A172 (cell line): Measurements from ENCODE around the gene MUC2. TPM values are rescaled to one million over a fixed set of nuclear protein-coding genes. Genes with fewer than 3 reads are reported as not detected.

Experiments
- DNase-seq: peaks from one replicate; pipeline ENCODE4 v3.0.0-alpha.2; 2015; ENCODE audit warnings: low spot score
- total RNA-seq: library from RNA; depleted of rRNA; stranded (reverse); fragments of >200 nt; shearing (Covaris generic); gene quantifications from 2 replicates; pipeline ENCODE4 v1.2.3, GENCODE V29; 2014; rRNA removed

The MUC2 gene
- not detected in 2 replicates for total RNA-seq

DNA sequence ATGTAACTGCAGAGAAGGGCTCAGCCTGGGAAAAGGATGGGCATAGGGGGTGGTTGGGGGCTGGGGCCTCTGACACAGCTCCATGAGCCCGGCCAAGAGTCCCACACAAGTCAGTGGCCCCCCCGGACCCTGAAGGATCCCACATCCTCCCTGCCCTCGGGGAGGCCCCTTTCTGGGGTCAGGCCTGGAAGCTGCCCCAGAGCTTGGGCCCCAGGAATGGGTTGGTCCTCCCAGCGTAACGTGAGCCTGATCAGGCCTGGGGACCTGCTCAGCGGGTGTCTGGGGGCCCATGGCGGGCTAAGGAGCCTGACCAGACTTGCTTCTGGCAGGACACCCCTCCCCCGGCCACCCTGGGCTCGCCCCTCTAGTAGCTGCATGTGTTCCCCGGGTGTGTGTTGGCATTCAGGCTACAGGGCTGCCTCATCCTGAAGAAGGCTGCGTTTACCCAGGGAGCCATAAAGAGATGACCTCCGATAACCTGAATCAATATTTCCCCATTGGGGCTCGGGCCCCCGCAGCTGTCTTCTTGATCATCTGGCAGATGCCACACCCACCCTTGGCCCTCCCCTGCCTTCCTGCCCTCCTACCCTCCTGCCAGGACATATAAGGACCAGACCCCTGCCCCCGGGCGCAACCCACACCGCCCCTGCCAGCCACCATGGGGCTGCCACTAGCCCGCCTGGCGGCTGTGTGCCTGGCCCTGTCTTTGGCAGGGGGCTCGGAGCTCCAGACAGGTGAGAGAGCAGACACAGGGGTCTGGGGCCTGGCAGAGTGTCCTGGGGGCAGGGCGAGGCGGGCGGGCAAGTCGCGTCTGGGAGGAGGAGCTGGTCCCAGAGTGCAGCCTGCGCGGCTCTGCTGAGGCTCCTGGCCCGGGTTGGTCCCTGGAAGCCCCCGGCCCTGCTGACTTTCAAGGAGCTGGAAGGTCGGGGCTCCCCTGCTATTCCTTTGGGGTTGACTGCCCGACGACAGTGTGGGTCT is at the start of gene MUC2:
MUC2 (plus strand) TSS at position 631 of the 978 bp plus-strand sequence.
- DNase-seq, result no peak

DNA sequence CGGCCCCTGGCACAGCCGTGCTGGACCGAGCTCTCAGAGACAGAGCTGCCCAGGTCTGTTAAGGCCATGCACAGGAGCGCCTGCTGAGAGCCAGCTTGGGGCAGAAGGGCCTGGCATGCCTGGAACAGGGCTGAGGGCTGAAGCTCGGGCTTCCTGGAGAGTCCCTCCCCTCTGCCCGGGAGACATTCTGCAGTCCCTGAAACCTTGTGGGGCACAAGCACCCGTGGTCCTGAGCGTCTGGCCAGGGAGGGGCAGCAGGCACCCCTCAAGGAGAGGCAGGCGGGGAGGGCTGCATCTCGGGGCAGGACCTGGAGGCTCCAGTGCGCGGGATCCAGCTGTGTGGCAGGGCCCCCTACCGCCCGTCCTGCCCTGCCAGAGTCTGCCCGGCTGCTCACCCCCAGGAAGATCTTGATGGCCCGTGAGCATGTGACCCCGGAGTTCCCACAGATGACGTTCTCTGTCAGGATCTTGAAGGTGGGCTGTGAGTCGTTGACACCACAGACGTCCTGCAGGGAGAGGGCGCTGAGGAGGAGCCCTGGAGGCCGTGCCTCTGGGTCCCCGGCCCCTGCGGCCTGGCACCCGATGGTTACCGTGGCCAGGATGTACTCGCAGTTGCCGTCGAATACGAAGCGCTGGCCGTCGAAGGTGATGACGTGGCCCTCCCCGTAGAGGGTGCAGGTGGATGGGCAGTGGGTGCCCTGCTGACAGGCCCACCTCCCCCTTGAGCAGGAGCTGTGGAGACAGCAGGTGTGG is 49.1 kb upstream of the MUC2 start:
- no peak for DNase-seq

DNA sequence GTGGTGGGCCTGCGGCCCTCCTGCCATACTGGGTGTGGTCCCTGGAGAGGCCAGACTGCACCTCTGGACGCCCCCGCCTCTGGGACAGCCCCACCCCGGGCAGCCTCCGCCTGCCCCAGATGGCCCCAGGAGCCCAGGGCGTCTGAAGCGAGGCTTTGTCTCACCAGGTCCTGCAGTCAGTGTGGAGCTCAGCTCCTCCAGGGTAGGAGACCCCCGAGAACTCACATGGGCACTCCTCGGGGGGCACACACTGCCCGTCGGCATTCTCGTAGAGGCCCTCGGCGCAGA is 48.6 kb upstream of the MUC2 start:
- no peak for DNase-seq

DNA sequence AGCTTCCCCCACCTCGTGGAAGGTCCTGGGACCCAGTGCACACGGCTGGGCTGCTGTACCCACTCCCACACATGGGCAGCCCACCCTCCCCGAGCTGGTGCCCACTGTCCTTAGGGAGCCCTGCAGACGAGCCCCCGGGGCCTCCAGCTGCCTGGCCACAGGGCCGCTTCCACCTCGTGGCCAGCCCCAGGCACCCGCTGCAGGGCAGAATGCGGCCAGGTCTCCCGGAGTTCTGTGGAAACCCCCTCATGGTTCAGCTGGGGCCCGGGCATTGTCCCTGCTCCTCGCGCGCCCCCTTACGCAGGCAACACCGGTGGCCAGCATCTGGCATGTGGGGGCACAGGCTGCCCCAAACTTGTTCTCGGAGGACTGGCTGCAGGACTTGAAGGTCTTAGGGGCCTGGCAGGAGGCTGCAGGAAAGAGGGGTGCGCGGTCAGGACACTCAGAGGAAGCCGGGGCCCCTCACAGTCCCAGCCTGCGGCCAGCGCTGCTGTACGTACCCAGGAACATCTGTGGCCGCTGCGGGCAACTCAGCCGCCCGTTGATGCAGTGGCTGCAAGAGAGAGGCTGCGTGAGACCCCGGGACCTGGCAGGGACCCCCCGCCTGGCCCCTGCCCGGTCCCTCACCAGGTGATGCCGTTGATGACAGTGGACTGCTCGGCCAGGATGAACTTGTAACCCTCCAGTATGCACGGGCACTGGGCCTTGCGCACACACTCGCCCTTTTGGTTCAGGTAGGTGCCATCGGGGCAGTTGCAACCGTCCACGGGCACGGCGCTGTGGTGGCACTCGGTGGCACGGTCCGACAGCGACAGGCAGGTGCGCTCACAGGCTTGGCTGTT is 47.8 kb upstream of the MUC2 start:
- no peak for DNase-seq

DNA sequence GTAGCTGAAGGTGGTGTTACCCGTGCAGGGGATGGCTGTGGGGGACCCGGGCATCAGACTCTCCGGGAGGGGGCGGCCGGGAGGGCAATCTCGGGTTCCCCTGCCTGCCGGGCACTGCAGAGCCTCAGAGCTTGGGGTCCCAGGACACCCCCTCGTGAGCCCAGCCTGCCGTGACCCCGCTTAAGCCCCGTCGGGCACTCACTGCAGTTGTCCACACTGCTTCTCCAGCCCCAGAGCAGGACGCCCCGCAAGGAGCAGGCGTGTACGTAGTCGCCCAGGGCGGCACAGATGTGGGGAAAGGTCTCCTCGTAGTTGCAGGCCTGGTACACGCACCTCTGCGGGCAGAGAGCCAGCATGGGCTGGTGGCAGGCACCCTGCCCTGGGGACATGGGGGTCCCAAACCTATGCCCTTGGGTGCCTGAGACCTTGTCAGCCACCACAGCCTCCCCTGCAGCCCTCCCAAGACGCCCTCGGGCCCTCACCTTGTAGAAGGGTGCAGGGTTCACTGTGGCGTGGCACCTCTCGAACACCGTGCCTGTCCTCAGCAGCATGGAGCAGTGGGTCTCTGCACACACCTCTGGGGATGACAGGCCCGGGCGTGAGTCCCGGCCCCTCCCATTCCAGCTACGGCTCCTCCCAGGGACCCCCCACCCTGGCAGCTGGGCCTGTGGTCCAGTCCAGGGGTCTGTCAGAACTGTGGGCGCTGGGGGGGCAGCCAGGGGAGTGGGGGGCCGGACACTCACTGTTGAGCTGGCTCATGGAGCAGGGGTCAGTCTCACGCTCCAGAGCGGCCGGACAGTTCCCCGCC is 47.0 kb upstream of the MUC2 start:
- DNase-seq, result no peak

DNA sequence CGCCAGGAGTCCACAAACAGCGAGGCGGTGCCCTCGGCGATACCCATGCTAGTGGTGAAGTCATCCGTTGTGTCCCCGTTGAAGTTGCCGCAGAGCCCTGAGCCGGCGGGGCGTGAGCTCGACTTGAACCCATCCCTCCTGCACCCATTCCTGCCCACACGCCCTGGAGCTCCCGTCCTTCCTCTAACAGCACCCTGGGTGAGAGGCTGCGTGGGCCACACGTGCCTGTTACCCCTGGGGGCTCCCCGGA is 46.5 kb upstream of the MUC2 start:
- DNase-seq, result no peak

DNA sequence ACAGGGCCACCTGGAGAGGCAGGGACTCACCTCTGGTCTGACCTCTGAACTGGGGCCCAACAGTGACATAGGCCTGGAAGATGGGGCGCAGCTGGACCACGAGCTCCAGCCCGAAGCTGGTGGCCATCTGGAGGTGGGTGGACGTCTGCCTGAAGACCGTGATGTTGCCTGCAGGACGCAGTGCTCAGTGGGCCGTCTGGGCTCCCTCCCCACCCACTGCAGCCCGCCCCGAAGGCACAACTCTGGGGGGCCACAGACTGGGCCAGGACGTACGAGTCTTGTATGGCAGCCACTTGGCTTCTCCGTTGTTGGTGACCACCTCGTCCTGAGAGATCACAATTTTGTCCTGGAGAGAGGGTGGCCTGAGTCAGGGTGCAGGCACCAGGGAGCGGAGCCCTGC is 46.1 kb upstream of the MUC2 start:
- DNase-seq, result no peak

DNA sequence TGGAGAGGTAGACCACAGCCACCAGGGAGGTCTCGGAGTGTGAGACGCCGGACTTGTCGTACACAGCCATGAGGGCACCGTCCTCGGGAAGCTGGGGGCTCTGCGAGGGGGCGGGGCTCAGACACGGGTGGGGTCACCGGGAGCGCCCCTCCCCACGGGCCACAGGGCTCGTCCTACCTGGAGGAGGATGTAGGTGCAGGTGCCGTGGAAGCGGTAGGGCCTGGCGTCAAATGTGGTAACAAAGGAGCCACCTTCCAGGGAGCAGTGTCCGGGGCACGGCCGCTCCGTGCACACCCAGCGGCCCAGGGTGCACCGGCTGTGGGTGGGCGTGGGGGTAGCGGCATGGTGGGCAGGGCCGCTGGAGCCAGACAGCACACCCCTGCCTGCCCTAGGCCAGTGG is 45.6 kb upstream of the MUC2 start:
- DNase-seq, result no peak

DNA sequence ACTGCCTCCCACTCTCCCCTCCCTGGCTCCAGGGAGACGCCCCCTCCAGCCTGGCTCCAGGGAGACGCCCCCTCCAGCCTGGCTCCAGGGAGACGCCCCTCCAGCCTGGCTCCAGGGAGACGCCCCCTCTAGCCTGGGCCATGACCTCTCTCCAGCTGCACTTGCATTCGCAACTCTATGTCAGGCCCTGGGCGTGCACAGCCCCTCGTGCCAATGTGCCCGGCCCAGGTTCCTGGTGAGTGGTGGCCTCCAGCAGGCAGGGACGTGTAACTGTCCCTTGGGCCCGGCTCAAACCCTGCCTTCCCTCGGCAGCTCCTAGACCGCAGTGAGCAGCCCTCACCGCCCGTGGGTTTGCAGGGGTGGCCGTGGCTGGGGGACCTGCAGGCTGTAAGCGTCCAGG is 45.0 kb upstream of the MUC2 start:
- no peak for DNase-seq

DNA sequence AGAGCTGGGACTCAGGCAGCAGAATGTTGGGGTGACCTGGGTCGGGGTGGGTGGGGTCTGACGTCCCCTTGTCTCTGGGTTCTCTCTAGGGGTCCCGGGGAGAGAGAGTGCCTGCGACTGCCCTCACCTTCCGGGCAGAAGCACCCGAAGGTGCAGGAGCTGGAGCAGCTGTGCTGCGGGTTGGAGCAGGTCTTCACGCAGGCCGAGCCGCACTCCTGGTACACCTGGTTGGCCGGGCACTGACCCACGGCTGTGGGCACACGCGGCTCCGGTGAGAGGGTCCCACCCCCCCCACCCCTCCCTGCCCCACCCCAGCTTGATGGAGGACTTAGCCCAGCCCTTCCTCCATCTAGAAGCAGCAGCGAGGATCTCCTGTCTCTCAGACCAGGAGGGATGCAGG is 44.6 kb upstream of the MUC2 start:
- no peak for DNase-seq

DNA sequence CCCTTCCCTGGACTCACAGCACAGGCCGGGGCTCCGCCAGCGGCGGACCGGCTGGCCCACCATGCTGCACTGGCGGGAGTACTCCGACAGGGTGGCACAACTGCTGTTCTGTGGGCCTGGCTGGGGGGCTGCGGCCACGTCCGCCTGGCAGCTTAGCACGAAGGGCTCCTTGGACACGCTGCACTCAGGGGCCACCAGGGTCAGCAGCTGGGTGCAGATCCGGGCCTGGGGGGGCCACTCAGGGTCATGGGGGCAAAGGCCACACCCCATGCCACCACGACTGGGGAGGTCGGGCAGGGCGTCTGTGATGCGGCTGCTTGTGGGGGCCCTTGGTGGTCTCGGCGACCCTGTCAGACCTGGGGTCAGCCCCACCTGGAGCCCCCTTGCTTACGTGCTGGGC is 44.1 kb upstream of the MUC2 start:
- DNase-seq, result no peak

DNA sequence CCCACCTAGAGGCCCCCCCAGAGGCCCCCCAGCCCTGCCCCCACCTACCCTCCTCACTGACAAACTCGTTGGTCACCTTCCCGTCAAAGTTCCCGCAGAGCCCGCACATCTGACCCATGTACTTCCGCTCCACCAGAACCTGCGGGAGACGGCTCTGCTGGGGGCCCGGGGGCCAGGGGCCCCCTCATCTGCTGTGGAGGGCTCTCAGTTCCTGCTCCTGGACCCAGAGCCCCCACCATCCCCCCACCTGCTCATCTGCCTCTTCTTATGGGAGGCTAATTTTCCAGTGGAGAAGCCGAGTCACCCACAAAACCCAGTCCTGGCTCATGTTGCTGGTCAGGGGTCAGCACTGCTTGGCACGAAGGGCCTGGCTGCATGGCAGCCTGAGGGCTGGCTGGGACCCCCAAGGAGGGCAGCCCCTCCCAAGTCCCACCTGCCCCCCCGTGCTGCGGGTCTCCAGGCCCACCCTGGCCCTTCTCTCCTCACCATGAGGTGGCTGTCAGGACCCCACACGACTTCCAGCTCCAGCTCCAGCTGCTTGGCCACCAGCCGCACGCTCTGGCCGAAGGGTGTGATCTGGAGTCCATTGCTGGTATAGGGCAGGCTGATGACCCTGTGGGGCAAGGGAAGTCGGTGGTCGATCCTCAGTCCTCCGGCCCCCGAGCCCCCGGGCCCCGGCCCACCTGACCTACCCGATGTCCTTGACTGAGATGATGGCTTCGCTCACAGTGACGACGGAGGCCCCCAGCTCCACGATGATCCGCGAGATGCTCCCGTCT is 43.4 kb upstream of the MUC2 start:
- no peak for DNase-seq

DNA sequence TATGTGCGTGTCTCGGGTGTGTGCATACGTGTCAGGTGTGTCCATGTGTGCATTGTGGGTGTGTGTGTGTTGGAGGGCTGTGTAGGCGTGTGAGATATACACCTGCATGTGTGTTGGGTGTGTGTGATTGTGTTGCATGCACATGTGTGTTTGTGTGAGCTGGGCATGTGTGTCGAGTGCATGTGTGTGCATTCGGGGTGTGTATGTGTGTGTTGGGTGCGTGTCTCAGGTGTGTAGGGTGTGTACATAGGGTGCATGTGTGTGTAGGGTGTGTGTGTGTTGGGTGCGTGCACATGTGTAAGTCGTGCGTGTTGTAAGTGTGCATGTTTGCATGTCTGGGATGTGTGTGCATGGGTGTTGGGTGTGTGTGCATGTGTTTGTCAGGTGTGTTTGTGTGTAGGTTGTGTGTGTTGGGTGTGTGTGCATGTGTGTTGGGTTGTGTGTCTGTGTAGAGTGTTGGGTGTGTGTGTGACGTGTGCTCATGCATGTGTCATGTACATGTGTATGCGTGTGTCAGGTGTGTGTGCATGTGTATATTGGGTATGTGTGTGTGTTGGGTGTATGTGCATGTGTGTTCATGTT is 42.3 kb upstream of the MUC2 start:
- no peak for DNase-seq

DNA sequence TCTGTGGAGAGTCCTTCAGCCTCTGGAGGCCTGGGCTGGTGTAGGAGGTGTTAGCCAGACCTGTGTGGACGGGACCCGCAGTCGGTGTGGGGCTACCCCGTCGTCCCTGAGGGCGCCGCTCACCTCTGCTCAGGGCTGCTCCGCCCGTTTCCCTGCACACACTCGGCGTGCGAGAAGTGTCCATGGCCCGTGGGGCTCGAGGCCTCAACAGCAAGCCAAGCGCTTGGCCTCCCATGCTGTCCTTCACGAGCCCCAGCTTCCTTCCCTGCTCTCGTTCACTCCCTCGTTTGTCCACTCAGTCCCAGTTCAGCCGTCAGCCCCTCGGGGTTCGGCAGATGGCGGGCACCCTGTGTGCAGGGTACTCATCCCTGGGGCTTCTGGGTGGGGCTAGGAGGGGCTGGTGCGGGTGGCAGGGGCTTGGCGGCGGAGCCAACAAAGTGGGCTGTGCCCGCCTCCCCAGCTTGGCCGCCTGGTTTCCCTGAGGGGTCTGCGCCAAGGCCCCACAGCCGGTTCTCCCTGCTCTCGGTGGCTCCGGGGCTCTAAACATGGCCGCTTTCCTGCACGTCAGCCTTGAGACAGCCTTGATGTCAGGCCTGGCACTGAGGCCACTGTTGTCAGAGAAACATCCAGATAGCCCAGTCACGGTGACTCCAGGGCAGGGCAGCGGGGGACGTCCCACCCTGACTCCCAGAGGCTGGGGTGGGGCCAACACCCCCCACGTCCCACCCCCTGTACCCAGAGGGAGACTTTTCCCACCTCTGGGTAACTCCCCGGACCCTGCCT is 41.5 kb upstream of the MUC2 start:
- no peak for DNase-seq

DNA sequence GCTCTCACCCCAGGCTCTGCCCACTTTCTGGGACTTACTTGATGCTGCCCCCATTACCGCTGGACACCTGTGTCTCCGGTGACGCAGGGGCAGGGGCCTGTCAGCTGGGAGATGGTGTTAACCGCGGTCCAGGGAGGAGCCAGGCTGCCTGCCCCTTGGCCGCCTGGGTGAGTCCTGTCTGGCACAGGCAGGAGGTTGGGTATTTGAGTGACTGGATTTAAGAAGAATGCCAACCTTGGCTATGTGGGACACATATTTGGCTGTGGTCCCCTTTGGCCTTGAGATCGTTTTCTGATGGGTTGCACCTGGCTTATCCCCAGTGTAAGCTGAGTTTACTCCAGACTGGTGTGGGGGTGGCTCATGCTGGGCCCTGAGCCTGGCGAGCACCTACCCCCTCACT is 40.7 kb upstream of the MUC2 start:
- DNase-seq, result no peak

DNA sequence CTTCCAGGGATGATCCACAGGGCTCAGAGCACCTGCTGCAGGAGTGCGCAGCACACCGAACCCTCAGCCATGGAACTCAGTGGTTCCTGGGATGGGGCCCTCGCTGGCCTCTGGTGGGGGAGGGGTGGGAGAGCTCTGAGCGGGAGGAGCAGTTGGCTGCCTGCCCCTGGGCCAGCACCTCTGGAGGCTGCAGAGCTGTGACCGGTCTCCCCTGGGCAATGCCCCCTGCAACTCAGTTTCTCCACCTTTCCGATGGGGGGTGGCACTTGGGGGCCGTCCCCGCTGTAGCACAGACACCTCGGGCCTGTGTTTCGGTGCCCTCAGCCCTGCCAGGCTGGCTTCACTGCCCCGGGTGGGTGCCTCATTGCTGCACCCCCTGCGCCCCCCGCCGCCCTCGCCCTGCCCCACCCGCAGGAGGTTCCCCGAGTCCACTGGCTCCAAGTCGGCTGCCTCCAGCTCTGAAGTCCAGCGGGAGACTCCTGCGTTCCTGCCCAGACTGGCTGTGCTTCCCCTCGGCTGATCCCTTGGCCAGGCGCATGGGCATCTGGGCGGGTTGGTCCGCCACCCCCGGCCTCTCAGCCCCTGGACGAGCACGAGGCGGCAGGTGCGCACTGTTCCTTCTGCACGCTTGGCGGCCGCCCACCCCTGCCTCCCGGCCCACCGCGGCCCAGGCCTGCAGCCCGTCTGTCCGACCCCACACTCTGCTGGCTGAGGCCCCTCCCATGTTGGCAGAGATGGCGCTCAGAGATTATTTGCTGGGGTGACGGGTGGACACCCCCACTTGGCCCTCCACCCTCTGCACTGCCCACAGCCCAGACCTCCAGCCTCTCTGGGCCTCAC is 40.0 kb upstream of the MUC2 start:
- no peak for DNase-seq

DNA sequence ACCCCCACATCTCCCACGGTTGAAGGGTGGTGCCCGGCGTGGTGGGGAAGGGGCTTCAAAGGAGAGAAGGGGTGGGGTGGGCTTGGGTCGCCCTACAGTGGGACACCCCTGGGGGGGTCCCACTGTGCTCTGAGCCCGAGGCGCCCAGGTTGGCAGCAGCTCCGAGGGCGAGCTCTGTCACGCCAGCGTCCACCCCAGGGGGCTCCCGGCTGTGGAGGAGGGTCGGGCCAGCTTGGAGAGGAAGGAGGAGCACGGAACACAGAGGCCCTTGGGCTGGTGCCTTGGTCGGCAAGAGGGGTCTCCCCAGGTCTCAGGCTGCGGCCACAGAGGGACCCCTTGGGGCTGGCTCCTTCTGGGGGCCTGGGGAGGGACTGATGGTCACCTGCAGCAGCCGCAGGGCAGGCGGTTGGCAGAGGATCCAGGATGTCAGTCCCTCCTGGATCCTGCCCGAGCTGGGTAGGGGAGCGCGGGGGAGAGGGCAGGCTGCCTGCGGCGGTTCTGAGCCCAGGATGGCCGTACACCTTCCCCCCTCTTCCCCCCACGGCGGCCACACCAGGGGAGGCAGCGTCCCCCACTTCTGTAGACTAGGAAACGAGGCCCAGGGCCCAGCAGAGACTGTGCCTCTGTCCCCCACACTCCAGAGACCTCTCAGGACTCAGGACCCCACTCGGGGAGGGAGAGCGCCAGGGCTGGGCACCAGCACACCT is 38.9 kb upstream of the MUC2 start:
- DNase-seq, result no peak

DNA sequence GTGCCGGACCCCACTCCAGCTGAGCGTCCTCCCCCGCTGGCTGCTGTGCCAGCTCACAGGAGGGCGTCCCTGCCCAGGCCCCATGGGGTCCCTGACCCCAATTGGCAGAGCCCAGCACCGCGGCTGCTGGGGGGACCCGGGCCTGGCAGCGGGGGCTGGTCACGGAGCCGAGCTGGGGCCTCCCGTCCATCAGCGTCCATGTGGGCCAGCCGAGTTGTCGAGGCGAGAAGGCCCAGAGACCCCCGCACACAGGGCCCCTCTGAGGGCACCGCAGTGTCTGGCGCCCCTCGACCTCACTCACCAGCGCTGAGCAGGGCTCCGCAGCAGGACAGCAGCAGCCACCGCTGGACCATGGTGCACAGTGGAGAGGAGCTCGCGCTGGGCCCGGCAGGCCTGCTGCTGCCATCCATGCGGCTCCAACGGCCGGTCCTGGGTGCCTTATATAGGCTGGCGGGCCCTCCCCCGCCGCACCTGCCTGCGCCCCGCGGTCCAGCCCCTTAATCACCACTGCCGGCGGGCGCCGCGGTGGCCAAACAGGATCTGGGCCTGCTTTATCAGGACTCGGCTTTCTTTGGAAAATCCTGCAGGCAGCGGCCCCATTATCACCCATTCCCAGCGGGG is 38.3 kb upstream of the MUC2 start, which contains the start of gene MUC6:
MUC6 (minus strand) TSS at position 416 of the 621 bp plus-strand sequence; CDS start at position 353, 63 bp downstream.
- no peak for DNase-seq
